SK-N-MC (cell line): Measurements from ENCODE around the gene NPIPA3.

Experiments used
- EZH2 ChIP-seq: fragments of 200-600 bp; sonication (generic); IDR thresholded peaks from one replicate; pipeline ENCODE4 v1.6.1; 2017; ENCODE audit warnings: antibody characterized with exemption
- POLR2AphosphoS5 ChIP-seq: IDR thresholded peaks from 2 replicates; pipeline ENCODE4 v1.6.1; 2012; ENCODE audit warnings: mild to moderate bottlenecking, low read depth, low read length, borderline replicate concordance

DNA sequence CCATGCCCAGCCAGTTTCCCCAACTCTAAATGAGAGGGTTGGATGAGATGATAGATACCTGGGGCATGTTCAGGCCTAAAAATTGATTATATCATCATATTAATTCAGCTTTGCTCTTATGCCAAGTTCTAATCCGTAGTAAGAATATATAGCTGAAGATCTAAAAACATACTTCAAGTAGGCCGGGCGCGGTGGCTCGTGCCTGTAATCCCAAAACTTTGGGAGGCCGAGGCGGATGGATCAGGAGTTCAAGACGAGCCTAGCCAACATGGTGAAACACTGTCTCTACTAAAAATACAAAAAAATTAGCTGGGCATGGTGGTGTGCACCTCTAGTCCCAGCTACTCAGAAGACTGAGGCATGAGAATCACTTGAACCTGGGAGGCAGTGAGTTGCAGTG lies 21.1 kb upstream of the NPIPA3 start:
- TF ChIP-seq POLR2AphosphoS5 = no peak
- TF ChIP-seq EZH2 = no peak
